T-helper 2 cell (primary cell): ENCODE measurements around the gene CUEDC1.

Source experiments
- DNase-seq, 5 experiments: peaks; one replicate each; pipeline versions ENCODE4 v3.0.0 to v3.0.0-alpha.2; 2012 to 2022

The CUEDC1 gene

GRCh38 chr17:57892820-57893595 lies 62.2 kb downstream of the CUEDC1 start:
- DNase-seq: no peak

GRCh38 chr17:57892146-57892819 lies 62.9 kb downstream of the CUEDC1 start:
- peak; percentile 39 to 74 (median 61) for DNase-seq

DNA sequence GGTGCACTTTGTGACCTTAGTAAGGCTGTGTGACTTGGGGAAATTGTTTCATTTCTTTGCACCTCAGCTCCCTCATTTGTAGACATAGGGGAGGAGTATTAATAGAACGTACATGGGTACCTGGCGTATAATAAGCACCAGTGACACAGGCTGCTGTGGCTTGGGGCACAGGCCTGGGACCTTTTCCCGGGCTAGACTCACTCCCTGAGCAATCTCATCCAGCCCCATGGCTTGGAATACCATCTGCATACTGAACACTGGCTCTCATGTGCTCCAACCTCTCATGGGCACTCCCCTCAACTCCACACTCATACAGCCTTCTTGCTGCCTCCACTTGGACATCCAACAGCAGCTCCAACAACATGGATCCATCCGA lies 64.4 kb downstream of the CUEDC1 start:
- no peak for DNase-seq

- DNase-seq: no peak
Observed at GRCh38 chr17:57889892-57890856, 65.0 kb downstream of the CUEDC1 start.

GRCh38 chr17:57889252-57889651 lies 66.0 kb downstream of the CUEDC1 start:
- no peak for DNase-seq

GRCh38 chr17:57888311-57889216 lies 66.6 kb downstream of the CUEDC1 start:
- no peak for DNase-seq

DNA sequence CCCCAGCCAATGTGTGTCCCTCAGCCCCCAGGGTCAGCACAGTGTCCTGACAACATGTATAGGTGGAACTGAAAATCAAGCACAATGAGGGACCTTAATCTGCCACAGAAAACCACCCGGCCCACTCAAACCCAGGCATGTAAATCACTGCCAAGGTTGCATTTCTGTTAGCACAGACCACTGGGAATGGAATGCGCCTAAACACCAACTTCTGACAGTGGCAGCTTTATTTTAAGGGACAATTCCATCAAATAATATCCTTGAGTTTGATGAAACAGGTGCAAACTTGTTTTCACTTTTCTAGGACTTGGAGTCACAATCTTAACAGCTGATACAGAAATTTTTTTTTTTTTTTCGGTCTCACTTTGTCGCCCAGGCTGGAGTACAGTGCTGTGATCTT lies 68.1 kb downstream of the CUEDC1 start:
- no peak for DNase-seq

DNA sequence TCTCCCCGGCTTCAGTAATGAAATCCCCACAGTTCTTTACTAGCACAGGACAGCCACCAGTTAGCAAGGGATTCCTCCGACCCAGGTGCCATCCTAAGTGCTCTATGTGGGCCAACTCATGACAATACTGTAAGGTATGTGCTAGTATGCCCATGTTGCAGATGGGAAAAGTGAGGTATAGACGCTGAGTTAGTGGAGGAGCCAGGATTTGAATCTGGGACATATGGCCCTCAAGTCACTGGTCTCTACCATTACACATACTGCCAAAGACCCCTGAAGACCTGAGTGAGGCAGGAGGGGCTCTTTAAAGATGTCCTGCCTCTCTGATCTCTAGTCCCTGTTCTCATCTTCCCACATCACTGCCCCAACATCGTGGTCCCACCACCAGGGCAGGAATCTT lies 69.2 kb downstream of the CUEDC1 start:
- no peak for DNase-seq

DNA sequence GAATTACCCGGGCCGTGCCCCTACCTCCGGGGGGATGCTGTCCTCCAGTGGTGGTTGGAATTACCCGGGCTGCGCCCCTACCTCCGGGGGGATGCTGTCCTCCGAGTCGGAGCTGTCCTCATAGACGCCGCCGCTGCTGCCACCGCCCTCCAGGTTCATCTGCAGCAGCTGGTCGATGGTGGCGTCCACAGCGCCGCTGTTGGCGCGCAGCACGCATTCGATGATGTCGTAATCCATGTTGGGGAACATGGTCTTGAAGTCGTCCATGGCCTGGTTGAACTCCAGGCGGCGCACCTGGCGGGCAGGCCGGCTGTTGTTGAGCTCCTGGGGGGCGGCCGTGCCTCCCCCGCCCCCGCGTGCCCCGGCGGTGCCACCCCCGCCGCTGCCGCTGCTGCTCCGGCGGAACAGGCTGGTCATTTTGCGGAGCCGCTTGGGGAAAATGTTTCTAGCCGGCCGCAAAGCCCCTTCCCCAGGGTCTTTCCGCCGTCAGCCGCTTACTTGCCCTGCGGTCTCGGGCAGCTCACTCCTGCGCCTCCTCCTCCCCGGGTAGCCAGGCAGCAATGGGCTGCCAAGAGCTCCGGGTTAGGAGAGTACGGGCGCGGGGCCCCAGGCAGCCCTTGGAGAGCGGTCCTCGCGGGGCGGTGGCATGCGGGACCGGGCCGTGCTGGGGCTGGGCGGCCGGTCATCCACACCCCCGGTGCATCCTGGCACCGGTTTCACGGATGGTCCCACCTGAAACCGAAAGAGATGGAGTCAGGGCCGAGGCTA lies 69.9 kb downstream of the CUEDC1 start:
- no peak for DNase-seq

GRCh38 chr17:57881783-57882351 lies 73.3 kb downstream of the CUEDC1 start:
- DNase-seq: no peak

GRCh38 chr17:57881143-57881542 lies 74.1 kb downstream of the CUEDC1 start:
- DNase-seq: no peak

GRCh38 chr17:57880086-57880456 lies 75.1 kb downstream of the CUEDC1 start:
- DNase-seq: peak in 1 of 5 experiments; percentile 19

GRCh38 chr17:57879437-57880085 lies 75.7 kb downstream of the CUEDC1 start:
- DNase-seq: no peak

GRCh38 chr17:57877803-57878377 lies 77.3 kb downstream of the CUEDC1 start:
- DNase-seq: no peak

DNA sequence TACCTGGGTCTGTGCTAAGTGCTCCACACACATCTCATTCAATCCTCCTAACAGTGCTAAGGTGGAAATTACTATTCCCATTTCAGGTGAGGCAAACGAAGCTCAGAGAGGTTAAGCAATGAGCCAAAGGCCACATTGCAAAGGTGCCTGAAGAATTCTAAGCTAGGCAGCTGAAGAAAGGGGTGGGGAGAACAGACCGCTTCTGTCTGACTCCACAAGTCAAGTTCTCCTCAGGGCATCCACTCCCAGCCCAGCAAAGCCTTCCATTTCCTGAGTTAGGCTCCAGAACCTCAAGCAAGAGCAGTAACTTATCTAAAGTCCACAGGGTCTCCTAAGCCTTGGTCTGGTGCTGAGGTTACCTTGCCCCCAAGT lies 78.4 kb downstream of the CUEDC1 start:
- DNase-seq: no peak

GRCh38 chr17:57876023-57876865 lies 79.0 kb downstream of the CUEDC1 start:
- no peak for DNase-seq

DNA sequence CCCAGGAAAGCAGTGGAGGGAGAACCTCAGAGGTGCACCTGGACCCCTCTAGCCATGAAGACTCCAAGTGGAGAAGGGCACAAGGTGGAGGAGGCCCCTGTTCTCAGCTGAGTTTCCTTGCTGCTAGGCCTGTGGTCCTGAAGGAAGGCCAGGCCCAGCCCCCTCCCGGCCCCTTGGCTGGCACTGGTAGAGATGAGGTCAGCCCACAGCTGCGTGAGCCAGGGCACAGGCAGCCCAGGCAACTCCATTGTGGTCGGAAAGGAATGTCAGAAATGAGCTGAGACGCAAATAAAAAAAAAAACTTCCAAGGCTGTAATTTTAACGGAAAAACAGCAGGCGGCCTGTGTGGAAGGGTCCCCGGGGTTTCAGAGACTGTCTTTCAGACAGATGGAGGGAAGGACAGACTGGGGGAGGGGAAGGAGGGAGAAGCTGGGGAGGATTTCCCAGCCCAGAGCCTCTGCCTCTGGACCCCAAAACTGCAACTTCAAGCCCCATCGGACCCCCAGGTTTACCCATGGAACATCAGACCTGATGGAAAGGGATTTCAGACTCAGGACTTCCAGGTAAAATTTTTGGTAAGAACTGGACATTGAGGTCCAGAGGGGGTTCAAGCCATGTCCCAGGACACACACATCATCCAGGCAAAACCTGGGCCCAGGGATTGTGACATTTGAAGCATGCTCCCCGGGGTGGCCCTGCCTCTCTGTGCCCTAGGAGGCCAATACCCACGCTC lies 79.8 kb downstream of the CUEDC1 start:
- no peak for DNase-seq
